Measurements from ENCODE around the gene PPARD.

GRCh38 chr6:35363293-35363750 is 21.0 kb downstream of the PPARD start:
- TF ChIP-seq MAX (IDR thresholded peaks at IDR 0.05; ENCODE audit: low read depth, low read length) (peak; percentile 52), CTCF (IDR thresholded peaks at IDR 0.05; ENCODE audit: low read depth, low read length) (no peak)
